Measurements from ENCODE around the gene MUC22. TPM values are rescaled to one million over a fixed set of nuclear protein-coding genes. Genes with fewer than 3 reads are reported as not detected.

MUC22 gene
- total and polyA plus RNA-seq, 2 of the 4 experiments (the other 2 are of a cell fraction), result 0.02 TPM; not detected in 1

- Histone ChIP-seq H2BK15ac (ENCODE audit: low read depth, low read length) (no peak overlapping the region), H3K9me3 (ENCODE audit: control insufficient read depth, insufficient read depth, low read length) (no peaks in the 10 kb centered on the region), H2BK120ac (ENCODE audit: low read depth, low read length) (no peak overlapping the region), H3K36me3 (ENCODE audit: control insufficient read depth, insufficient read depth, low read length) (no peaks in the 10 kb centered on the region), H2BK20ac (ENCODE audit: low read depth, low read length) (no peak overlapping the region), H4K8ac (ENCODE audit: low read depth in 2 of 2, low read length in 2 of 2) (no peak overlapping the region), H3K4me3 (ENCODE audit: insufficient read depth, low read depth, low read length) (no peak overlapping the region), H2AFZ (replicated peaks; ENCODE audit: low read length, poor library complexity) (no peak overlapping the region), H3K4me2 (ENCODE audit: low read depth, low read length) (no peak overlapping the region), H2BK5ac (ENCODE audit: low read depth, low read length, poor library complexity, severe bottlenecking) (no peak overlapping the region), H3K27me3 (ENCODE audit: control insufficient read depth, insufficient read depth, low read length) (peaks cover 18% of the 10 kb centered on the region), H3K9ac (ENCODE audit: low read depth, low read length) (no peak overlapping the region), H3K23ac (ENCODE audit: low read depth, low read length) (no peak overlapping the region), H3K27ac (ENCODE audit: insufficient read depth, low read length) (no peak overlapping the region), H3K4ac (ENCODE audit: low read depth, low read length) (no peak overlapping the region), H2AK5ac (ENCODE audit: low read depth, low read length) (no peak overlapping the region), H4K91ac (ENCODE audit: insufficient read depth, low read depth, low read length) (no peak overlapping the region), H2AK9ac (replicated peaks; ENCODE audit: low read depth, low read length, poor library complexity) (no peak overlapping the region), H3K14ac (replicated peaks; ENCODE audit: low read depth, low read length) (no peak overlapping the region), H3K9me1 (ENCODE audit: insufficient read depth, low read length) (no peaks in the 10 kb centered on the region), H3K4me1 (ENCODE audit: control insufficient read depth, insufficient read depth, low read length) (peaks cover 6% of the 10 kb centered on the region; the same call in 1 of the 2 replicates), H3K56ac (ENCODE audit: extremely low read depth, insufficient read depth, low read length) (no peak overlapping the region), H3K18ac (ENCODE audit: low read depth, low read length) (no peak overlapping the region), H3K79me1 (ENCODE audit: low read depth in 1 of 2, low read length in 2 of 2) (no peaks in the 10 kb centered on the region), H4K5ac (ENCODE audit: low read depth, low read length) (no peak overlapping the region), H4K20me1 (ENCODE audit: insufficient read depth, low read length) (no peaks in the 10 kb centered on the region)
- ChIA-PET CTCF (no interaction called here), POLR2A (ENCODE audit: unreplicated experiment) (no interaction called here)
- no TSS peak for BruUV-seq (replicated peaks)
- TF ChIP-seq, protein P1, sequence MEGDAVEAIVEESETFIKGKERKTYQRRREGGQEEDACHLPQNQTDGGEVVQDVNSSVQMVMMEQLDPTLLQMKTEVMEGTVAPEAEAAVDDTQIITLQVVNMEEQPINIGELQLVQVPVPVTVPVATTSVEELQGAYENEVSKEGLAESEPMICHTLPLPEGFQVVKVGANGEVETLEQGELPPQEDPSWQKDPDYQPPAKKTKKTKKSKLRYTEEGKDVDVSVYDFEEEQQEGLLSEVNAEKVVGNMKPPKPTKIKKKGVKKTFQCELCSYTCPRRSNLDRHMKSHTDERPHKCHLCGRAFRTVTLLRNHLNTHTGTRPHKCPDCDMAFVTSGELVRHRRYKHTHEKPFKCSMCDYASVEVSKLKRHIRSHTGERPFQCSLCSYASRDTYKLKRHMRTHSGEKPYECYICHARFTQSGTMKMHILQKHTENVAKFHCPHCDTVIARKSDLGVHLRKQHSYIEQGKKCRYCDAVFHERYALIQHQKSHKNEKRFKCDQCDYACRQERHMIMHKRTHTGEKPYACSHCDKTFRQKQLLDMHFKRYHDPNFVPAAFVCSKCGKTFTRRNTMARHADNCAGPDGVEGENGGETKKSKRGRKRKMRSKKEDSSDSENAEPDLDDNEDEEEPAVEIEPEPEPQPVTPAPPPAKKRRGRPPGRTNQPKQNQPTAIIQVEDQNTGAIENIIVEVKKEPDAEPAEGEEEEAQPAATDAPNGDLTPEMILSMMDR (conservative IDR thresholded peaks at IDR 0.05; ENCODE audit: low read depth, low read length), result no peak
- TF ChIP-seq RCOR1 (IDR thresholded peaks at IDR 0.05; ENCODE audit: insufficient replicate concordance, low read length), result no peak
- no peak for TF ChIP-seq MAZ (IDR thresholded peaks at IDR 0.05; ENCODE audit: borderline replicate concordance, low read depth, low read length)
- no peak for TF ChIP-seq CEBPB (IDR thresholded peaks at IDR 0.05; ENCODE audit: low read depth, low read length)
- no peak for TF ChIP-seq RAD21 (IDR thresholded peaks at IDR 0.05; ENCODE audit: low read length)
- TF ChIP-seq BHLHE40 (IDR thresholded peaks at IDR 0.05; ENCODE audit: low read depth, low read length), result no peak
- no peak for TF ChIP-seq FOS (IDR thresholded peaks at IDR 0.05; ENCODE audit: low read depth, low read length)
- no peak for TF ChIP-seq SMC3 (IDR thresholded peaks at IDR 0.05; ENCODE audit: low read depth, low read length)
- DNase-seq (no peak), ATAC-seq (ENCODE audit: low read depth) (no peak)
- dilution Hi-C loops (cut with HindIII; ENCODE audit: low sequenced_read_pairs, unreplicated experiment), result no loop called here
- in situ Hi-C loops (cut with MboI; ENCODE audit: low sequenced_read_pairs), result no loop called here
- intact Hi-C loops (cut with micrococcal nuclease), result no loop called here
- no CpG with 5 or more reads among the region's 1 CpG for WGBS, 2 experiments (ENCODE audit: extremely low coverage in 2 of 2, insufficient read length in 1 of 2)
Observed at GRCh38 chr6:30979141-30979540, 31.1 kb upstream of the MUC22 start.

All from IMR-90 (cell line).